Gastrocnemius medialis (tissue), 4 donors: ENCODE measurements around the gene AMBP.

Source experiments
- CTCF ChIP-seq, 5 experiments: fragments of 450-650 bp in 3 of 5; fragments of 200-600 bp in 2 of 5; sonication (generic) in 2 of 5; IDR thresholded peaks in 4 of 5; conservative IDR thresholded peaks in 1 of 5; 1 replicate in 4 of 5; 2 replicates in 1 of 5; pipeline ENCODE4 v1.5.1; 2016 to 2019; ENCODE audit warnings: antibody characterized with exemption in 5 of 5, mild to moderate bottlenecking in 3 of 5, moderate library complexity in 3 of 5
- POLR2A ChIP-seq, 2 donors: fragments of 450-650 bp; IDR thresholded peaks; one replicate each; pipeline ENCODE4 v1.6.1; 2017; ENCODE audit warnings: antibody characterized with exemption in 2 of 2, mild to moderate bottlenecking in 2 of 2, moderate library complexity in 2 of 2

GRCh38 chr9:114092336-114092735 is 14.2 kb upstream of the AMBP start:
- no peak for TF ChIP-seq POLR2A (IDR thresholded peaks at IDR 0.05)
- no peak for TF ChIP-seq CTCF (IDR thresholded peaks at IDR 0.05 in 4 of 5, conservative IDR thresholded peaks at IDR 0.05 in 1 of 5)
